ENCODE data around the gene KCNJ16. TPM values are rescaled to one million over a fixed set of nuclear protein-coding genes. Genes with fewer than 3 reads are reported as not detected.

The KCNJ16 gene
- total and polyA plus RNA-seq, 2 of the 13 experiments (the other 11 are each of a cell fraction or from before 2014, with no cell fraction given): not detected

DNA sequence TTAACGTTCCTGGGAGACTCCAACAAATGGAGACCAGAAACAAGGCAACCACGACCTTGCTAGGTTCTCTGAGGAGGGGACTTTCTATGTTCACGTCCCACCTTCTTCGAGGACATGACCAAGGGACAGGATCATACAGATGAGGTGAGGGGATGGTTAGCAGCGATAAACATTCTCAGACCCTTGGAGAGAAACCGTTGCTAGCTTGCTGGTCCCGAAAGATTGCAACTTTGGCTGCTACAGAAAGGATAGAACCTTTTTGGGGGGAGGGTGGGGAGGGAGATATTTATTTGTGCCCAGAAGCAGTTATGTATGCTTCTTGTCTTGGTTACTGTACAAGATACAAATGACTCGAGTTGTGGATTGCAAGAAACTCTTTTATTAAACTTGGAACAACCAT is 59.0 kb downstream of the KCNJ16 start (continued):
- TF ChIP-seq, protein P1, sequence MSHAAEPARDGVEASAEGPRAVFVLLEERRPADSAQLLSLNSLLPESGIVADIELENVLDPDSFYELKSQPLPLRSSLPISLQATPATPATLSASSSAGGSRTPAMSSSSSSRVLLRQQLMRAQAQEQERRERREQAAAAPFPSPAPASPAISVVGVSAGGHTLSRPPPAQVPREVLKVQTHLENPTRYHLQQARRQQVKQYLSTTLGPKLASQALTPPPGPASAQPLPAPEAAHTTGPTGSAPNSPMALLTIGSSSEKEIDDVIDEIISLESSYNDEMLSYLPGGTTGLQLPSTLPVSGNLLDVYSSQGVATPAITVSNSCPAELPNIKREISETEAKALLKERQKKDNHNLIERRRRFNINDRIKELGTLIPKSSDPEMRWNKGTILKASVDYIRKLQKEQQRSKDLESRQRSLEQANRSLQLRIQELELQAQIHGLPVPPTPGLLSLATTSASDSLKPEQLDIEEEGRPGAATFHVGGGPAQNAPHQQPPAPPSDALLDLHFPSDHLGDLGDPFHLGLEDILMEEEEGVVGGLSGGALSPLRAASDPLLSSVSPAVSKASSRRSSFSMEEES (CRISPR knock-in tag; IDR thresholded peaks at IDR 0.05): no peak
- TF ChIP-seq MTA3 (CRISPR knock-in tag; IDR thresholded peaks at IDR 0.05): no peak
- TF ChIP-seq, protein P2, sequence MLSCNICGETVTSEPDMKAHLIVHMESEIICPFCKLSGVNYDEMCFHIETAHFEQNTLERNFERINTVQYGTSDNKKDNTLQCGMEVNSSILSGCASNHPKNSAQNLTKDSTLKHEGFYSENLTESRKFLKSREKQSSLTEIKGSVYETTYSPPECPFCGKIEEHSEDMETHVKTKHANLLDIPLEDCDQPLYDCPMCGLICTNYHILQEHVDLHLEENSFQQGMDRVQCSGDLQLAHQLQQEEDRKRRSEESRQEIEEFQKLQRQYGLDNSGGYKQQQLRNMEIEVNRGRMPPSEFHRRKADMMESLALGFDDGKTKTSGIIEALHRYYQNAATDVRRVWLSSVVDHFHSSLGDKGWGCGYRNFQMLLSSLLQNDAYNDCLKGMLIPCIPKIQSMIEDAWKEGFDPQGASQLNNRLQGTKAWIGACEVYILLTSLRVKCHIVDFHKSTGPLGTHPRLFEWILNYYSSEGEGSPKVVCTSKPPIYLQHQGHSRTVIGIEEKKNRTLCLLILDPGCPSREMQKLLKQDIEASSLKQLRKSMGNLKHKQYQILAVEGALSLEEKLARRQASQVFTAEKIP (CRISPR knock-in tag; IDR thresholded peaks at IDR 0.05; ENCODE audit: borderline replicate concordance): no peak
- TF ChIP-seq ATM (IDR thresholded peaks at IDR 0.05; ENCODE audit: borderline replicate concordance): no peak

DNA sequence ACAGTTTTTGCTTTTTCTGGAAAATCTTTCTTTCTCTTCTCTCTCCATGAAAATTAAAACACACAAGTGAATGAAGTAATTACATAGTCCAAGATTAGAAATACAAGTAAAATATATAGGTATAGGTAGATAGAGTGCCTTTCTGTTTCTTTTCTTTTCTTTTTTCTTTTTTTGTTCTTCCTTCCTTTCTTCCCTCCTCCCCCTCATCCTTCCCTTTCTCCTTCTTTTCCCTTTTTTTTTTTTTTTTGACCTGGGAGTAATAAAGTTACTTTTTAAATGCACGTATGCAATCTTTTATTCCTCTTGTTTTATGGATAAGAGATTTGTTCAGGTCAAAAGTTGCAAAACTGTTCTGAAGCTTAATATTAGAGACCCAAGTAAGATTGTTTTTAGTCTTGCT is 59.8 kb downstream of the KCNJ16 start:
- no peak overlapping the region for H3K4me3 ChIP-seq (replicated peaks in 1 of 3; ENCODE audit: insufficient read depth in 1 of 3, low read depth in 2 of 3, low read length in 3 of 3)
- no peaks in the 10 kb centered on the region for H3K4me1 ChIP-seq (ENCODE audit: insufficient read depth, low read length)
- intact Hi-C loops (cut with micrococcal nuclease; ENCODE audit: unreplicated experiment) (no loop called here), in situ Hi-C loops (cut with HindIII; ENCODE audit: extremely low pct_ligation_motif_present, low pct_unique_long_range_greater_than_20kb) (no loop called here)
- no peaks in the 10 kb centered on the region for H4K20me1 ChIP-seq (ENCODE audit: insufficient read depth, low read length)
- no peak for FAIRE-seq
- no peaks in the 10 kb centered on the region for H3K79me2 ChIP-seq (ENCODE audit: insufficient read depth, low read length)
- H3K27ac ChIP-seq (ENCODE audit: extremely low read length, insufficient read depth, low read length): no peak overlapping the region
- no peak overlapping the region for H3K9ac ChIP-seq (ENCODE audit: insufficient read depth, low read depth, low read length)
- no peaks in the 10 kb centered on the region for H3K36me3 ChIP-seq (replicated peaks in 1 of 2; ENCODE audit: control insufficient read depth in 1 of 2, insufficient read depth in 2 of 2, low read length in 2 of 2)
- no peak for ATAC-seq
- no peak overlapping the region for H3K4me2 ChIP-seq (ENCODE audit: low read depth, low read length)
- ChIA-PET CTCF (ENCODE audit: low intra/inter-chr PET ratio, low total read pairs) (no interaction called here), POLR2A (no interaction called here)
- BruUV-seq (replicated peaks): no TSS peak
- WGBS (ENCODE audit: low lambda C conversion rate): 27% methylated on average over 1 of the region's 1 CpG
- H2AFZ ChIP-seq (ENCODE audit: low read length): no peak overlapping the region
- no peaks in the 10 kb centered on the region for H3K27me3 ChIP-seq (ENCODE audit: control insufficient read depth in 1 of 2, insufficient read depth in 2 of 2, low read length in 2 of 2)
- DNase-seq (ENCODE audit: low spot score): no peak
- no peaks in the 10 kb centered on the region for H3K9me3 ChIP-seq (ENCODE audit: low read length)
- TF ChIP-seq, protein P3, sequence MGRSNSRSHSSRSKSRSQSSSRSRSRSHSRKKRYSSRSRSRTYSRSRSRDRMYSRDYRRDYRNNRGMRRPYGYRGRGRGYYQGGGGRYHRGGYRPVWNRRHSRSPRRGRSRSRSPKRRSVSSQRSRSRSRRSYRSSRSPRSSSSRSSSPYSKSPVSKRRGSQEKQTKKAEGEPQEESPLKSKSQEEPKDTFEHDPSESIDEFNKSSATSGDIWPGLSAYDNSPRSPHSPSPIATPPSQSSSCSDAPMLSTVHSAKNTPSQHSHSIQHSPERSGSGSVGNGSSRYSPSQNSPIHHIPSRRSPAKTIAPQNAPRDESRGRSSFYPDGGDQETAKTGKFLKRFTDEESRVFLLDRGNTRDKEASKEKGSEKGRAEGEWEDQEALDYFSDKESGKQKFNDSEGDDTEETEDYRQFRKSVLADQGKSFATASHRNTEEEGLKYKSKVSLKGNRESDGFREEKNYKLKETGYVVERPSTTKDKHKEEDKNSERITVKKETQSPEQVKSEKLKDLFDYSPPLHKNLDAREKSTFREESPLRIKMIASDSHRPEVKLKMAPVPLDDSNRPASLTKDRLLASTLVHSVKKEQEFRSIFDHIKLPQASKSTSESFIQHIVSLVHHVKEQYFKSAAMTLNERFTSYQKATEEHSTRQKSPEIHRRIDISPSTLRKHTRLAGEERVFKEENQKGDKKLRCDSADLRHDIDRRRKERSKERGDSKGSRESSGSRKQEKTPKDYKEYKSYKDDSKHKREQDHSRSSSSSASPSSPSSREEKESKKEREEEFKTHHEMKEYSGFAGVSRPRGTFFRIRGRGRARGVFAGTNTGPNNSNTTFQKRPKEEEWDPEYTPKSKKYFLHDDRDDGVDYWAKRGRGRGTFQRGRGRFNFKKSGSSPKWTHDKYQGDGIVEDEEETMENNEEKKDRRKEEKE (IDR thresholded peaks at IDR 0.05): no peak
- TF ChIP-seq ZKSCAN1 (IDR thresholded peaks at IDR 0.05; ENCODE audit: low read length) (no peak), HNF4A (CRISPR knock-in tag; IDR thresholded peaks at IDR 0.05) (no peak), KDM5A (IDR thresholded peaks at IDR 0.05; ENCODE audit: borderline replicate concordance, low read length) (no peak), TRIM24 (CRISPR knock-in tag; IDR thresholded peaks at IDR 0.05) (no peak), ATRX (CRISPR knock-in tag; IDR thresholded peaks at IDR 0.05; ENCODE audit: borderline replicate concordance) (no peak), ZMYM2 (CRISPR knock-in tag; IDR thresholded peaks at IDR 0.05) (no peak)
- TF ChIP-seq, protein P4, sequence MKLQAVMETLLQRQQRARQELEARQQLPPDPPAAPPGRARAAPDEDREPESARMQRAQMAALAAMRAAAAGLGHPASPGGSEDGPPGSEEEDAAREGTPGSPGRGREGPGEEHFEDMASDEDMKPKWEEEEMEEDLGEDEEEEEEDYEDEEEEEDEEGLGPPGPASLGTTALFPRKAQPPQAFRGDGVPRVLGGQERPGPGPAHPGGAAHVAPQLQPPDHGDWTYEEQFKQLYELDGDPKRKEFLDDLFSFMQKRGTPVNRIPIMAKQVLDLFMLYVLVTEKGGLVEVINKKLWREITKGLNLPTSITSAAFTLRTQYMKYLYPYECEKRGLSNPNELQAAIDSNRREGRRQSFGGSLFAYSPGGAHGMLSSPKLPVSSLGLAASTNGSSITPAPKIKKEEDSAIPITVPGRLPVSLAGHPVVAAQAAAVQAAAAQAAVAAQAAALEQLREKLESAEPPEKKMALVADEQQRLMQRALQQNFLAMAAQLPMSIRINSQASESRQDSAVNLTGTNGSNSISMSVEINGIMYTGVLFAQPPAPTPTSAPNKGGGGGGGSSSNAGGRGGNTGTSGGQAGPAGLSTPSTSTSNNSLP (IDR thresholded peaks at IDR 0.05; ENCODE audit: low read depth, low read length): no peak

All from HepG2 (cell line).